Gastrocnemius medialis (tissue), 4 donors: Measurements from ENCODE around the gene RBM47. TPM values are rescaled to one million over a fixed set of nuclear protein-coding genes. Genes with fewer than 3 reads are reported as not detected.
A peak's percentile ranks its signal among the peaks of the same experiment; 100 is the strongest.

ENCODE experiments used
- ATAC-seq, 2 donors: fragments of 150-250 bp; one replicate each; pipeline ENCODE4 v1.9.1; 2016
- DNase-seq, 2 donors: peaks; one replicate each; pipeline ENCODE4 v3.0.0-alpha.2; 2019
- H3K27ac ChIP-seq, 4 donors: fragments of 200-600 bp; sonication (generic); 1 replicate in 1 of 4; 2 replicates in 3 of 4; pipeline ENCODE4 v1.5.1; 2016 to 2018; ENCODE audit warnings: mild to moderate bottlenecking in 2 of 4, moderate library complexity in 1 of 4
- H3K27me3 ChIP-seq, 3 donors: fragments of 200-600 bp; sonication (generic) in 2 of 3; 1 replicate in 1 of 3; 2 replicates in 2 of 3; pipeline versions ENCODE4 v1.5.1 to v1.6.0; 2016 to 2019; ENCODE audit warnings: mild to moderate bottlenecking in 1 of 3, moderate library complexity in 1 of 3
- H3K36me3 ChIP-seq, 2 donors: fragments of 200-600 bp; sonication (generic) in 1 of 2; one replicate each; pipeline ENCODE4 v1.5.1; 2017 to 2018
- H3K4me1 ChIP-seq, 2 donors: fragments of 200-600 bp; sonication (generic) in 1 of 2; one replicate each; pipeline ENCODE4 v1.5.1; 2016 to 2017; ENCODE audit warnings: mild to moderate bottlenecking in 2 of 2
- H3K4me3 ChIP-seq, 4 donors: fragments of 200-600 bp; sonication (generic) in 3 of 4; 1 replicate in 1 of 4; 2 replicates in 3 of 4; pipeline ENCODE4 v1.5.1; 2016 to 2019; ENCODE audit warnings: mild to moderate bottlenecking in 2 of 4
- H3K9me3 ChIP-seq, 3 donors: fragments of 200-600 bp; sonication (generic) in 2 of 3; 1 replicate in 1 of 3; 2 replicates in 2 of 3; pipeline ENCODE4 v1.5.1; 2016 to 2019
- POLR2A ChIP-seq, 2 donors: fragments of 450-650 bp; IDR thresholded peaks; one replicate each; pipeline ENCODE4 v1.6.1; 2017; ENCODE audit warnings: antibody characterized with exemption in 2 of 2, mild to moderate bottlenecking in 2 of 2, moderate library complexity in 2 of 2
- in situ Hi-C, 4 donors: fragments of 200-750 bp; cut with MboI; loops; one replicate each; pipeline versions ENCODE4 v1.15.0 to v1.8.0; 2017; ENCODE audit warnings: low sequenced_read_pairs in 4 of 4
- intact Hi-C: fragments of 100-400 bp; cut with DNase I; formaldehyde crosslinking; loops from one replicate; pipeline ENCODE4 v1.15.1; 2023; ENCODE audit warnings: low total_unique reads
- total RNA-seq, 4 donors: library from RNA; depleted of rRNA; stranded (reverse); fragments of >200 nt; gene quantifications; one replicate each; pipeline versions ENCODE4 v1.1.0 to v1.2.3, GENCODE V29; 2016
- TF ChIP-seq, protein P1 (sequence below), 5 experiments: fragments of 450-650 bp in 3 of 5; fragments of 200-600 bp in 2 of 5; sonication (generic) in 2 of 5; IDR thresholded peaks in 4 of 5; conservative IDR thresholded peaks in 1 of 5; 1 replicate in 4 of 5; 2 replicates in 1 of 5; pipeline ENCODE4 v1.5.1; 2016 to 2019; ENCODE audit warnings: antibody characterized with exemption in 5 of 5, mild to moderate bottlenecking in 3 of 5, moderate library complexity in 3 of 5

Gene RBM47
- total RNA-seq = 1 to 10 TPM; 1.5 to 8.7 (median 4.3) TPM

- DNase-seq = peak in 1 of 2 donors; percentile 6
- H3K9me3 ChIP-seq = no peaks in the 10 kb centered on the region
- peaks cover 0 to 6% of the 10 kb centered on the region in 2 donors for H3K4me1 ChIP-seq
- intact Hi-C loops = no loop called here
- TF ChIP-seq POLR2A (IDR thresholded peaks at IDR 0.05) = no peak
- TF ChIP-seq, protein P1, sequence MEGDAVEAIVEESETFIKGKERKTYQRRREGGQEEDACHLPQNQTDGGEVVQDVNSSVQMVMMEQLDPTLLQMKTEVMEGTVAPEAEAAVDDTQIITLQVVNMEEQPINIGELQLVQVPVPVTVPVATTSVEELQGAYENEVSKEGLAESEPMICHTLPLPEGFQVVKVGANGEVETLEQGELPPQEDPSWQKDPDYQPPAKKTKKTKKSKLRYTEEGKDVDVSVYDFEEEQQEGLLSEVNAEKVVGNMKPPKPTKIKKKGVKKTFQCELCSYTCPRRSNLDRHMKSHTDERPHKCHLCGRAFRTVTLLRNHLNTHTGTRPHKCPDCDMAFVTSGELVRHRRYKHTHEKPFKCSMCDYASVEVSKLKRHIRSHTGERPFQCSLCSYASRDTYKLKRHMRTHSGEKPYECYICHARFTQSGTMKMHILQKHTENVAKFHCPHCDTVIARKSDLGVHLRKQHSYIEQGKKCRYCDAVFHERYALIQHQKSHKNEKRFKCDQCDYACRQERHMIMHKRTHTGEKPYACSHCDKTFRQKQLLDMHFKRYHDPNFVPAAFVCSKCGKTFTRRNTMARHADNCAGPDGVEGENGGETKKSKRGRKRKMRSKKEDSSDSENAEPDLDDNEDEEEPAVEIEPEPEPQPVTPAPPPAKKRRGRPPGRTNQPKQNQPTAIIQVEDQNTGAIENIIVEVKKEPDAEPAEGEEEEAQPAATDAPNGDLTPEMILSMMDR (IDR thresholded peaks at IDR 0.05 in 4 of 5, conservative IDR thresholded peaks at IDR 0.05 in 1 of 5) = no peak
- ATAC-seq = peak in 1 of 2 donors; percentile 42
- H3K27ac ChIP-seq = peak within 1 kb of the TSS in 2 of 4 donors; percentile 16 to 38
- peak within 1 kb of the TSS; percentile 47 to 61 (median 54) for H3K4me3 ChIP-seq
- in situ Hi-C loops = no loop called here
- H3K27me3 ChIP-seq = peaks cover 6 to 34% (median 24%) of the 10 kb centered on the region in 3 donors
- no peaks in the 10 kb centered on the region for H3K36me3 ChIP-seq
These were observed at the start of gene RBM47 for GRCh38 chr4:40629401-40630334. Gene RBM47 (minus strand): TSS chr4:40629864. CDS start chr4:40438893, 190,971 bp downstream.

- Histone ChIP-seq H3K27ac (no peak overlapping the region), H3K4me1 (no peaks in the 10 kb centered on the region), H3K9me3 (no peaks in the 10 kb centered on the region), H3K36me3 (no peaks in the 10 kb centered on the region), H3K4me3 (no peak overlapping the region), H3K27me3 (no peaks in the 10 kb centered on the region)
- intact Hi-C loops = no loop called here
- in situ Hi-C loops = no loop called here
- ATAC-seq (no peak), DNase-seq (no peak)
- TF ChIP-seq POLR2A (IDR thresholded peaks at IDR 0.05) = no peak
- TF ChIP-seq, protein P1 (IDR thresholded peaks at IDR 0.05 in 4 of 5, conservative IDR thresholded peaks at IDR 0.05 in 1 of 5) = no peak
These were observed 48.8 kb upstream of the RBM47 start for GRCh38 chr4:40678421-40678820.

DNA sequence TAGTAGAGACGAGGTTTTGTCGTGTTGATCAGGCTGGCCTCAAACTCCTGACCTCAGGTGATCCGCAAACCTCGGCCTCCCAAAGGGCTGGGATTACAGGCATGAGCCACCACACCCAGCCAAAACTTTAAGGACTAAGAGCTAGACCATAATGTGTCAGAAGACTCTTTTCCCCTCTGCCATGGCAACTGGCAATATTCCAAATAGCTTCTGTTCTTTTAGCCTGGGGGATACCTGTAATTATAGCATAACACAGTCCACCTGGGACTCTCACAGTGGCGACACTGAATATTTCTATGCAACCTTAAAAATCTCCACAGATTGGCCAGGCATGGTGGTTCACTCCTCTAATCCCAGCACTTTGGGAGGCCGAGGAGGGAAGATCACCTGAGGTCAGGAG lies 45.5 kb upstream of the RBM47 start:
- Histone ChIP-seq H3K27me3 (no peaks in the 10 kb centered on the region), H3K9me3 (no peaks in the 10 kb centered on the region), H3K4me3 (no peak overlapping the region), H3K4me1 (no peaks in the 10 kb centered on the region), H3K36me3 (no peaks in the 10 kb centered on the region), H3K27ac (no peak overlapping the region)
- intact Hi-C loops (no loop called here), in situ Hi-C loops (no loop called here)
- no peak for TF ChIP-seq POLR2A (IDR thresholded peaks at IDR 0.05)
- TF ChIP-seq, protein P1 (IDR thresholded peaks at IDR 0.05 in 4 of 5, conservative IDR thresholded peaks at IDR 0.05 in 1 of 5) = no peak
- ATAC-seq = no peak
- DNase-seq = no peak

GRCh38 chr4:40672528-40673522 lies 43.2 kb upstream of the RBM47 start:
- Histone ChIP-seq H3K9me3 (no peaks in the 10 kb centered on the region), H3K27me3 (no peaks in the 10 kb centered on the region), H3K4me3 (no peak overlapping the region), H3K36me3 (no peaks in the 10 kb centered on the region), H3K27ac (no peak overlapping the region), H3K4me1 (no peaks in the 10 kb centered on the region)
- ATAC-seq (no peak), DNase-seq (peak; percentile 8 to 23)
- in situ Hi-C loops = no loop called here
- TF ChIP-seq POLR2A (IDR thresholded peaks at IDR 0.05) = no peak
- TF ChIP-seq, protein P1 (IDR thresholded peaks at IDR 0.05 in 4 of 5, conservative IDR thresholded peaks at IDR 0.05 in 1 of 5) = no peak
- intact Hi-C loops = no loop called here
